ENCODE data around the gene ARHGEF26.

DNA sequence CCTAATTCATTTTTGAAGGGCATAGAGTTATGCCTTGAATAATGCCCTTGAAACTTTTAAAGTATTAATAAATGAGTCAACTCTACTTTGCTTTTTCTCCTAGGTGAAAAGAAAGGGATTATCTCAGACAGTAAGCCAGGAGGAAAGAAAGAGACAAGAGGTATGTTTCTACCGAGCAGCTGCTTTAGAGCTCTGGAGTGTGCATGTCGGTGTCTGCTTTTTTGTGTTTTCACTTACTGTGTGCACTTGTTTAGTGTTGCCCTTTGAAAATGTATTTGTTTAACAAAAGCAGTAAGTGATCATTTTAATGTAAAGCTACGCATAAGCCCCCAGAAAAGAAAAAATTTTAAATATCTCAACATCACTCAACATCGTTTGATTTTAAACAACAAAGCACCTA lies 28.1 kb downstream of the ARHGEF26 start:
- TF ChIP-seq, protein P1, sequence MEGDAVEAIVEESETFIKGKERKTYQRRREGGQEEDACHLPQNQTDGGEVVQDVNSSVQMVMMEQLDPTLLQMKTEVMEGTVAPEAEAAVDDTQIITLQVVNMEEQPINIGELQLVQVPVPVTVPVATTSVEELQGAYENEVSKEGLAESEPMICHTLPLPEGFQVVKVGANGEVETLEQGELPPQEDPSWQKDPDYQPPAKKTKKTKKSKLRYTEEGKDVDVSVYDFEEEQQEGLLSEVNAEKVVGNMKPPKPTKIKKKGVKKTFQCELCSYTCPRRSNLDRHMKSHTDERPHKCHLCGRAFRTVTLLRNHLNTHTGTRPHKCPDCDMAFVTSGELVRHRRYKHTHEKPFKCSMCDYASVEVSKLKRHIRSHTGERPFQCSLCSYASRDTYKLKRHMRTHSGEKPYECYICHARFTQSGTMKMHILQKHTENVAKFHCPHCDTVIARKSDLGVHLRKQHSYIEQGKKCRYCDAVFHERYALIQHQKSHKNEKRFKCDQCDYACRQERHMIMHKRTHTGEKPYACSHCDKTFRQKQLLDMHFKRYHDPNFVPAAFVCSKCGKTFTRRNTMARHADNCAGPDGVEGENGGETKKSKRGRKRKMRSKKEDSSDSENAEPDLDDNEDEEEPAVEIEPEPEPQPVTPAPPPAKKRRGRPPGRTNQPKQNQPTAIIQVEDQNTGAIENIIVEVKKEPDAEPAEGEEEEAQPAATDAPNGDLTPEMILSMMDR (IDR thresholded peaks at IDR 0.05; ENCODE audit: insufficient read depth, low read length) = no peak
- no peak for TF ChIP-seq POLR2AphosphoS5 (IDR thresholded peaks at IDR 0.05; ENCODE audit: low read depth)
- TF ChIP-seq, protein P2, sequence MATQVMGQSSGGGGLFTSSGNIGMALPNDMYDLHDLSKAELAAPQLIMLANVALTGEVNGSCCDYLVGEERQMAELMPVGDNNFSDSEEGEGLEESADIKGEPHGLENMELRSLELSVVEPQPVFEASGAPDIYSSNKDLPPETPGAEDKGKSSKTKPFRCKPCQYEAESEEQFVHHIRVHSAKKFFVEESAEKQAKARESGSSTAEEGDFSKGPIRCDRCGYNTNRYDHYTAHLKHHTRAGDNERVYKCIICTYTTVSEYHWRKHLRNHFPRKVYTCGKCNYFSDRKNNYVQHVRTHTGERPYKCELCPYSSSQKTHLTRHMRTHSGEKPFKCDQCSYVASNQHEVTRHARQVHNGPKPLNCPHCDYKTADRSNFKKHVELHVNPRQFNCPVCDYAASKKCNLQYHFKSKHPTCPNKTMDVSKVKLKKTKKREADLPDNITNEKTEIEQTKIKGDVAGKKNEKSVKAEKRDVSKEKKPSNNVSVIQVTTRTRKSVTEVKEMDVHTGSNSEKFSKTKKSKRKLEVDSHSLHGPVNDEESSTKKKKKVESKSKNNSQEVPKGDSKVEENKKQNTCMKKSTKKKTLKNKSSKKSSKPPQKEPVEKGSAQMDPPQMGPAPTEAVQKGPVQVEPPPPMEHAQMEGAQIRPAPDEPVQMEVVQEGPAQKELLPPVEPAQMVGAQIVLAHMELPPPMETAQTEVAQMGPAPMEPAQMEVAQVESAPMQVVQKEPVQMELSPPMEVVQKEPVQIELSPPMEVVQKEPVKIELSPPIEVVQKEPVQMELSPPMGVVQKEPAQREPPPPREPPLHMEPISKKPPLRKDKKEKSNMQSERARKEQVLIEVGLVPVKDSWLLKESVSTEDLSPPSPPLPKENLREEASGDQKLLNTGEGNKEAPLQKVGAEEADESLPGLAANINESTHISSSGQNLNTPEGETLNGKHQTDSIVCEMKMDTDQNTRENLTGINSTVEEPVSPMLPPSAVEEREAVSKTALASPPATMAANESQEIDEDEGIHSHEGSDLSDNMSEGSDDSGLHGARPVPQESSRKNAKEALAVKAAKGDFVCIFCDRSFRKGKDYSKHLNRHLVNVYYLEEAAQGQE (IDR thresholded peaks at IDR 0.05; ENCODE audit: insufficient replicate concordance, low read depth) = no peak

All from HL-60 (cell line).